HepG2 (cell line): ENCODE results near the gene STK32C. TPM values are rescaled to one million over a fixed set of nuclear protein-coding genes. Genes with fewer than 3 reads are reported as not detected.

ENCODE experiments used
- HOXA7 ChIP-seq: sonication (generic); formaldehyde crosslinking; IDR thresholded peaks from 2 replicates; pipeline ENCODE4 v1.8.1; 2022; ENCODE audit warnings: mild to moderate bottlenecking, missing genetic modification reagents, moderate library complexity
- KAT7 ChIP-seq: IDR thresholded peaks from 2 replicates; pipeline ENCODE4 v1.6.1; 2018; ENCODE audit warnings: borderline replicate concordance, missing compliant biosample characterization
- LCORL ChIP-seq, 2 experiments: fragments of 450-650 bp in 1 of 2; sonication (generic) in 1 of 2; formaldehyde crosslinking in 1 of 2; IDR thresholded peaks; 2 replicates each; pipeline versions ENCODE4 v1.5.0 to v1.6.1; 2017 to 2020; ENCODE audit warnings: antibody characterized with exemption in 1 of 2, missing genetic modification reagents in 1 of 2
- NFKB2 ChIP-seq: sonication (generic); formaldehyde crosslinking; IDR thresholded peaks from 2 replicates; pipeline ENCODE4 v1.4.0; 2020; ENCODE audit warnings: missing genetic modification reagents, borderline replicate concordance
- RAD21 ChIP-seq: fragments of 450-650 bp; formaldehyde crosslinking; IDR thresholded peaks from 2 replicates; pipeline ENCODE4 v1.5.0; 2020; ENCODE audit warnings: mild to moderate bottlenecking
- SAFB2 ChIP-seq: sonication (generic); formaldehyde crosslinking; IDR thresholded peaks from 2 replicates; pipeline ENCODE4 v1.5.1; 2020; ENCODE audit warnings: missing genetic modification reagents, low read depth, mild to moderate bottlenecking, borderline replicate concordance
- SKI ChIP-seq: fragments of 450-650 bp; IDR thresholded peaks from one replicate; pipeline ENCODE4 v1.6.1; 2018; ENCODE audit warnings: mild to moderate bottlenecking; ENCODE audit not compliant: partially characterized antibody
- SMC3 ChIP-seq: IDR thresholded peaks from 2 replicates; pipeline ENCODE4 v1.6.1; 2011; ENCODE audit warnings: low read length, improper control_type of control experiment
- YEATS2 ChIP-seq: sonication (generic); formaldehyde crosslinking; IDR thresholded peaks from 2 replicates; pipeline ENCODE4 v1.4.0; 2020; ENCODE audit warnings: missing genetic modification reagents, borderline replicate concordance
- ZNF207 ChIP-seq: fragments of 450-650 bp; IDR thresholded peaks from 2 replicates; pipeline ENCODE4 v1.6.1; 2016; ENCODE audit warnings: antibody characterized with exemption, borderline replicate concordance
- ZNF251 ChIP-seq: sonication (generic); formaldehyde crosslinking; IDR thresholded peaks from 2 replicates; pipeline ENCODE4 v1.9.0; 2021; ENCODE audit warnings: mild to moderate bottlenecking, missing genetic modification reagents
- ZNF605 ChIP-seq: sonication (generic); formaldehyde crosslinking; IDR thresholded peaks from 2 replicates; pipeline ENCODE4 v1.8.0; 2022; ENCODE audit warnings: mild to moderate bottlenecking, missing genetic modification reagents
- ZSCAN25 ChIP-seq: sonication (generic); formaldehyde crosslinking; IDR thresholded peaks from 2 replicates; pipeline ENCODE4 v1.8.0; 2022; ENCODE audit warnings: mild to moderate bottlenecking, missing genetic modification reagents
- polyA plus RNA-seq, 8 experiments: library from polyadenylated mRNA; depleted of rRNA in 3 of 8; stranded (reverse) in 7 of 8; unstranded in 1 of 8; fragments of >200 nt; fragmentation: Illumina TruSeq in 4 of 8; extraction: Trizol in 4 of 8; gene quantifications; 2 replicates each; pipeline versions ENCODE4 v1.2.1 to v1.2.3, GENCODE V29; 2011 to 2016; ENCODE audit warnings: low read depth in 4 of 8, missing spikeins in 1 of 8, mixed read lengths in 1 of 8; ENCODE audit not compliant: insufficient read depth in 1 of 8
- total RNA-seq, 5 experiments: library from RNA; depleted of rRNA; stranded (reverse); fragments of >200 nt; fragmentation: Illumina TruSeq; extraction: Trizol; gene quantifications; 2 replicates each; pipeline ENCODE4 v1.2.3, GENCODE V29; 2016; ENCODE audit warnings: low read depth in 1 of 5
- TF ChIP-seq, protein P1 (sequence below): sonication (generic); formaldehyde crosslinking; IDR thresholded peaks from 2 replicates; pipeline ENCODE4 v1.9.0; 2021; ENCODE audit warnings: missing genetic modification reagents, borderline replicate concordance
- TF ChIP-seq, protein P2 (sequence below): sonication (generic); formaldehyde crosslinking; conservative IDR thresholded peaks from 2 replicates; pipeline ENCODE4 v1.8.0; 2022; ENCODE audit warnings: mild to moderate bottlenecking, moderate library complexity, missing genetic modification reagents
- TF ChIP-seq, protein P3 (sequence below): sonication (generic); formaldehyde crosslinking; IDR thresholded peaks from 2 replicates; pipeline ENCODE4 v1.5.1; 2020; ENCODE audit warnings: mild to moderate bottlenecking, missing genetic modification reagents, moderate library complexity
- TF ChIP-seq, protein P4 (sequence below): sonication (generic); formaldehyde crosslinking; IDR thresholded peaks from 2 replicates; pipeline ENCODE4 v1.5.1; 2020; ENCODE audit warnings: missing genetic modification reagents, mild to moderate bottlenecking, borderline replicate concordance

The STK32C gene
- total and polyA plus RNA-seq, 2 of the 13 experiments (the other 11 are each of a cell fraction or from before 2014, with no cell fraction given) = 10.9 to 19.4 TPM

DNA sequence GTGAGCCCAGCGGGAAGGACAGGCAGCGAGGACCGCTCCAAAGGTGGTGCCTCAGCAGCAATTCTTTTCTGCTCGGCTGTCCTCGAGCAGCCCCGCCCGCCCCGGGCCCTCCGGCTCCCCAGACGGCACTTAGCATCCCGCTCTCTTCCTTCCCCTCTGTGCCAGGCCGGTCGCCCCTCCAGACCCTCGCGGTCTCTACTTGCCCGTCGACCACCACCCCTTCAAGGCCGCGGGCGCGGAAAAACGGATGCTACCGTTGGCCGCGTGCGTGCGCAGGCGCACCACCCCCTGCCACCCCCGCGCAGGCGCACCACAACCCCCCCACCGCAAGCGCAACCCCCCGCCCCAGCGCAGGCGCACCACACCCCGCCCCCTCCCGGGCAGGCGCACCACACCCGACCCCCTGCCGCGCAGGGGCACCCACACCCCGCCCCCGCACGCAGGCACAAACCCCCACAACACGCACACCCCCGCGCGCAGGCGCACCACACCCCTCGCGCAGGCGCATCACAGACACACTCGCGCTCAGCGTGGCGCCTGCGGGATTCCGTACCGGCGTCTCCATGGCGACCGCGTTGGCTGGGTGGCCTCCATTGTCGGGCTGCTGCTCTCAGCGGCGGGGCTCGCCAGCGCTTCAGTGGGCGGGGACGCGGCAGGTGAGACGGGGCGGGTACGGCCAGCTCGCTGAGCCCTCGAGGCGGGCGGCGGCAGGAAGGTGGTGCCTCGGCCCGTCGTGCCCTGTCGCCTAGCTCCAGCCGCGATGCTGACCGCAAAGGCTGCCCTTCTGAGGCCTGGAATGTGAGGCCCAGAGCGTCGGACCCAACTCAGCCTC is 24.1 kb upstream of the STK32C start, which contains the start of gene LRRC27 (continued):
- TF ChIP-seq, protein P1, sequence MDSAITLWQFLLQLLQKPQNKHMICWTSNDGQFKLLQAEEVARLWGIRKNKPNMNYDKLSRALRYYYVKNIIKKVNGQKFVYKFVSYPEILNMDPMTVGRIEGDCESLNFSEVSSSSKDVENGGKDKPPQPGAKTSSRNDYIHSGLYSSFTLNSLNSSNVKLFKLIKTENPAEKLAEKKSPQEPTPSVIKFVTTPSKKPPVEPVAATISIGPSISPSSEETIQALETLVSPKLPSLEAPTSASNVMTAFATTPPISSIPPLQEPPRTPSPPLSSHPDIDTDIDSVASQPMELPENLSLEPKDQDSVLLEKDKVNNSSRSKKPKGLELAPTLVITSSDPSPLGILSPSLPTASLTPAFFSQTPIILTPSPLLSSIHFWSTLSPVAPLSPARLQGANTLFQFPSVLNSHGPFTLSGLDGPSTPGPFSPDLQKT (CRISPR knock-in tag) = no peak
- peak; percentile 68 for TF ChIP-seq SKI
- TF ChIP-seq ZNF207 = no peak
- TF ChIP-seq ZNF251 (CRISPR knock-in tag) = no peak
- TF ChIP-seq SMC3 = no peak
- peak; percentile 58; the same call in 1 of the 2 replicates for TF ChIP-seq KAT7 (CRISPR knock-in tag)
- TF ChIP-seq, protein P2, sequence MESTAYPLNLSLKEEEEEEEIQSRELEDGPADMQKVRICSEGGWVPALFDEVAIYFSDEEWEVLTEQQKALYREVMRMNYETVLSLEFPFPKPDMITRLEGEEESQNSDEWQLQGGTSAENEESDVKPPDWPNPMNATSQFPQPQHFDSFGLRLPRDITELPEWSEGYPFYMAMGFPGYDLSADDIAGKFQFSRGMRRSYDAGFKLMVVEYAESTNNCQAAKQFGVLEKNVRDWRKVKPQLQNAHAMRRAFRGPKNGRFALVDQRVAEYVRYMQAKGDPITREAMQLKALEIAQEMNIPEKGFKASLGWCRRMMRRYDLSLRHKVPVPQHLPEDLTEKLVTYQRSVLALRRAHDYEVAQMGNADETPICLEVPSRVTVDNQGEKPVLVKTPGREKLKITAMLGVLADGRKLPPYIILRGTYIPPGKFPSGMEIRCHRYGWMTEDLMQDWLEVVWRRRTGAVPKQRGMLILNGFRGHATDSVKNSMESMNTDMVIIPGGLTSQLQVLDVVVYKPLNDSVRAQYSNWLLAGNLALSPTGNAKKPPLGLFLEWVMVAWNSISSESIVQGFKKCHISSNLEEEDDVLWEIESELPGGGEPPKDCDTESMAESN = peak; percentile 86; the same call in 1 of the 2 replicates
- TF ChIP-seq HOXA7 = no peak
- TF ChIP-seq NFKB2 (CRISPR knock-in tag) = no peak; the same call in 1 of the 2 replicates
- TF ChIP-seq, protein P3, sequence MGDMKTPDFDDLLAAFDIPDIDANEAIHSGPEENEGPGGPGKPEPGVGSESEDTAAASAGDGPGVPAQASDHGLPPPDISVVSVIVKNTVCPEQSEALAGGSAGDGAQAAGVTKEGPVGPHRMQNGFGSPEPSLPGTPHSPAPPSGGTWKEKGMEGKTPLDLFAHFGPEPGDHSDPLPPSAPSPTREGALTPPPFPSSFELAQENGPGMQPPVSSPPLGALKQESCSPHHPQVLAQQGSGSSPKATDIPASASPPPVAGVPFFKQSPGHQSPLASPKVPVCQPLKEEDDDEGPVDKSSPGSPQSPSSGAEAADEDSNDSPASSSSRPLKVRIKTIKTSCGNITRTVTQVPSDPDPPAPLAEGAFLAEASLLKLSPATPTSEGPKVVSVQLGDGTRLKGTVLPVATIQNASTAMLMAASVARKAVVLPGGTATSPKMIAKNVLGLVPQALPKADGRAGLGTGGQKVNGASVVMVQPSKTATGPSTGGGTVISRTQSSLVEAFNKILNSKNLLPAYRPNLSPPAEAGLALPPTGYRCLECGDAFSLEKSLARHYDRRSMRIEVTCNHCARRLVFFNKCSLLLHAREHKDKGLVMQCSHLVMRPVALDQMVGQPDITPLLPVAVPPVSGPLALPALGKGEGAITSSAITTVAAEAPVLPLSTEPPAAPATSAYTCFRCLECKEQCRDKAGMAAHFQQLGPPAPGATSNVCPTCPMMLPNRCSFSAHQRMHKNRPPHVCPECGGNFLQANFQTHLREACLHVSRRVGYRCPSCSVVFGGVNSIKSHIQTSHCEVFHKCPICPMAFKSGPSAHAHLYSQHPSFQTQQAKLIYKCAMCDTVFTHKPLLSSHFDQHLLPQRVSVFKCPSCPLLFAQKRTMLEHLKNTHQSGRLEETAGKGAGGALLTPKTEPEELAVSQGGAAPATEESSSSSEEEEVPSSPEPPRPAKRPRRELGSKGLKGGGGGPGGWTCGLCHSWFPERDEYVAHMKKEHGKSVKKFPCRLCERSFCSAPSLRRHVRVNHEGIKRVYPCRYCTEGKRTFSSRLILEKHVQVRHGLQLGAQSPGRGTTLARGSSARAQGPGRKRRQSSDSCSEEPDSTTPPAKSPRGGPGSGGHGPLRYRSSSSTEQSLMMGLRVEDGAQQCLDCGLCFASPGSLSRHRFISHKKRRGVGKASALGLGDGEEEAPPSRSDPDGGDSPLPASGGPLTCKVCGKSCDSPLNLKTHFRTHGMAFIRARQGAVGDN (CRISPR knock-in tag) = peak; percentile 91
- no peak for TF ChIP-seq LCORL (IDR thresholded peaks at IDR 0.05)
- TF ChIP-seq LCORL (CRISPR knock-in tag; IDR thresholded peaks at IDR 0.05) = 0 out of 2 replicates have a peak, but pooled peaks have one; percentile 61
- no peak for TF ChIP-seq SAFB2
- TF ChIP-seq, protein P4, sequence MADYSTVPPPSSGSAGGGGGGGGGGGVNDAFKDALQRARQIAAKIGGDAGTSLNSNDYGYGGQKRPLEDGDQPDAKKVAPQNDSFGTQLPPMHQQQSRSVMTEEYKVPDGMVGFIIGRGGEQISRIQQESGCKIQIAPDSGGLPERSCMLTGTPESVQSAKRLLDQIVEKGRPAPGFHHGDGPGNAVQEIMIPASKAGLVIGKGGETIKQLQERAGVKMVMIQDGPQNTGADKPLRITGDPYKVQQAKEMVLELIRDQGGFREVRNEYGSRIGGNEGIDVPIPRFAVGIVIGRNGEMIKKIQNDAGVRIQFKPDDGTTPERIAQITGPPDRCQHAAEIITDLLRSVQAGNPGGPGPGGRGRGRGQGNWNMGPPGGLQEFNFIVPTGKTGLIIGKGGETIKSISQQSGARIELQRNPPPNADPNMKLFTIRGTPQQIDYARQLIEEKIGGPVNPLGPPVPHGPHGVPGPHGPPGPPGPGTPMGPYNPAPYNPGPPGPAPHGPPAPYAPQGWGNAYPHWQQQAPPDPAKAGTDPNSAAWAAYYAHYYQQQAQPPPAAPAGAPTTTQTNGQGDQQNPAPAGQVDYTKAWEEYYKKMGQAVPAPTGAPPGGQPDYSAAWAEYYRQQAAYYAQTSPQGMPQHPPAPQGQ (CRISPR knock-in tag) = no peak
- TF ChIP-seq YEATS2 (CRISPR knock-in tag) = peak; percentile 45; the same call in 1 of the 2 replicates
- 0 out of 2 replicates have a peak, but pooled peaks have one; percentile 36 for TF ChIP-seq ZNF605 (CRISPR knock-in tag)
- TF ChIP-seq RAD21 = peak; percentile 44; the same call in 1 of the 2 replicates
- TF ChIP-seq ZSCAN25 (CRISPR knock-in tag) = no peak
